KG1 (cell line): ENCODE data around the gene GRIN3A.
"Not testable (repeated sequence)": the region's sequence is repeated elsewhere in the genome, so short reads cannot be mapped to it uniquely, and the experiment has no call there.

ENCODE experiments used
- DNase-seq: peaks from one replicate; lab custom pipeline; 2025; lab: John Stamatoyannopoulos, UW

The GRIN3A gene

GRCh38 chr9:101632611-101633010, 105.8 kb downstream of the GRIN3A start:
- DNase-seq: no peak

DNA sequence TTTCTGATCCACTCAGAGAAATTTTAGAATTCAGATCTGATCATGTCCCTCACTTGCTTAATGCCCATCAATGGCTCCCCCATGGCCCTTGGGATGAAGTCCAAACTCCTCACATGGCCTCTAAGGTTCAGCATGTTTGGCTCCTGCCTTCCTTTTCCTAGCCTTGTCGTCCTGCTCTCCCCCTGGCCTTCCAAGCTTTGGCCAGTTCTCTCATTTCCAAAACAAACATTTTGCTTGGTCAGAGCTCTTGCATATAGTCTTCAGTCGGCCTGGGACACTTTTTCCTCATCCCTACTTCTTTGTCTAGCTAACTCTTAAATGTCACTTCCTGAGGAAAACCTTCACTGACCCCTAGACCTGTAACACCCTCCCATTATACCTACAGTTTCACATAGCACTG, 106.6 kb downstream of the GRIN3A start:
- DNase-seq: no peak

DNA sequence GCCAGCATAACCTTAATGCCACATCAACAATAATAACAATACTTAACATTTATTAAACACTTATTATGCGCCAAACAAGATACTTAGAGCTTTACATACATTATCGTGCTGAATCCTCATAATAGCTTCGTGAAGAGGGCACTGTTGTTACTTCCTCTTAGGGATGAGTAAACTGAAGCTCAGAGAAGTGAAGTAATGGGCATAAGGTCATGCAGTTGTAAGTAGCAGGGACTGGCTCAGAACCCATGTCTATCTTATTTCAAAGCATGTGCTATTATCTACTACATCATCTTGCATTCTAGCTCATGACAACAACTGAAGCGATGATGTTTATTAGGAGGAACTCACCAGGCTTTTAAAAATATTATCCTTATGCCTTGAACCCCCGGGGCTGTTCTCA, 108.8 kb downstream of the GRIN3A start:
- DNase-seq: no peak

DNA sequence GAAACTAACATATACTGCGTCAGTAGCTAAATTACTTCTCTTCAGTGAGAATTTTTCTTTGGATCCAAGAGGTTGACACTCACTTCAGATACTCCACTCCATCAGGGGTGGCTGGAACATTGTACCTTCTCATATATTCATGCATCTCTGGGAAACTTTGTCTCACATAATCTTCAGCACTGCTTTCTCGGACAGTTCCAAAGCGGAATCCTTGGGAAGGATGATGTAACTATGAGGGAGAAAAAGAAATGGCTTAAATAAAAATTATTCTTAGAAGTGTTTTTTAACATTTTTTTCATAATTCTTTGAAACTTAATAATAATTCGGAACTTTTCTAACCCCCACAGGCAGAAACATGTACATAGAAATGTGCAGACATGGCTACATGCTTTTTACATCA, 110.3 kb downstream of the GRIN3A start:
- DNase-seq: no peak

DNA sequence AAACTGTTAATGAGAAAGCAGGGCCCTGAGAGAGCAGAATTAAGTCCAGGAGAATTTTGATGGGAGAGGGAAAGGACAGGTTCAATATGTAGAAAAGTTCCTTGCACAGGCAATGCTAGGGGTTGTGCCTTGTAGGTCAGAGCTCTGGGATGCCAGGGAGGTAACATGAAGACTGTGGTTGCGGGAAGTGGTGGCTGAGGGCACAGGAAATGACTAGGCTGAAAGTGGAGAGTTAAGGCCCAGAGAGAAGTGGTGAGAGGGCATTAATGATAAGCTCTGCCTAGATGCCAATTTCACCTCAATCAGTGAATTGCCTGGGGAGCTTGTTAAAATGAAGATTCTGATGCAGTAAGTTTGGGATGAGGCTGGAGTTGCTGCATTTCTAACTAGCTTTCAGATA, 112.2 kb downstream of the GRIN3A start:
- DNase-seq: no peak

DNA sequence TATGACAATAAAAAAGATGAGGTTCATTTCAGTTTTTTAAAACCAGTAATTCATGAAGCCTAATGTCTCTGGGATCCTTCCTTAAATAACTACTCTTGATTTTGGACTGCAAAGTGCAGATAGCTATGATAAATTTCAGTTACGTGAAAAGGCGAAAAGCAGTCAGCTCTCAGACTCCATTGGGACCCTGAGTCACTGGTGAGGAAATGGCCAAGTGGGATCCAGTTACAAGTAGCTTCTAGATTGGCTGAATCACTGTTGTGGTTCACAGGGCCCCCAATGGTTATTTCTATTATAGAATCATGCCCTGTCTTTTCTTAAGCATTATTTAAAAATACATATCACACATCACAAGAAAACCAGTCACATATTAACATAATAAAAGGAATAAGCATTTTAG, 112.6 kb downstream of the GRIN3A start:
- DNase-seq: no peak

DNA sequence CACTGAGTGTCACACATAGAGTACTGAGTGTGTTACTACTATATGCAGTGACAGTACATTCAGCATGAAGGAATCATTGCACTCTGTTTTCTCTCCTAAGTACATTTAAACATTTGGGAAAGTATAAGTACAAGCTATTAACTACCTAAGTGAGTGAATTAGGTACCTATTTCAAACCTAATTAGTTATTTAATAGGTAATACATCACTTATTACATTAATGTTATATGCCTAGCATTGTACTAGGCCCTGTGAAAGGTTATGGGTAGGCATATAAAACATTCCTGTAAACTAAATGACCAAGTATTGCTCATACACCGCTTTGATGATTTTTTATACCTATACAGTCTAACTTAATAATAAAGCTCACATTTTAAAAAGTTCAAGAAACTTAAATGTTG, 118.0 kb downstream of the GRIN3A start:
- DNase-seq: no peak

DNA sequence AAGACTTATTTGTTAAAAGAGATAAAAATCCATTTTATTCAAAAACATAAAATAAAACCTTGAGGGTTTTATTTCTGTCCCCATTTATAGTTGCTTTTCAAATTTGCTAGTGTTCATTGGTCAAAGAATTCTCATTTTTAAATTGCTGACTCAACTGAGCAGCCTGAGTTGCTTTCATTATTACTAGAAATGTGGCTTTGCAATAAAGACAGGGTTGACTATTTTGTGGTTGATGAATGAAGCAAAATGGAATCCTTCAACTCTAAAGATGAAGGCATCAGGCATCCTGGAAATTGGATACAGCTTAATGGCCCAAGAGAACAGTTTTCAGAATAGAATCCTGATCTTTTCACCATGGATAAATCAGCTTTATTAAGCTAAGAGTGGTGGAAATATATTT, 119.7 kb downstream of the GRIN3A start:
- DNase-seq: no peak

DNA sequence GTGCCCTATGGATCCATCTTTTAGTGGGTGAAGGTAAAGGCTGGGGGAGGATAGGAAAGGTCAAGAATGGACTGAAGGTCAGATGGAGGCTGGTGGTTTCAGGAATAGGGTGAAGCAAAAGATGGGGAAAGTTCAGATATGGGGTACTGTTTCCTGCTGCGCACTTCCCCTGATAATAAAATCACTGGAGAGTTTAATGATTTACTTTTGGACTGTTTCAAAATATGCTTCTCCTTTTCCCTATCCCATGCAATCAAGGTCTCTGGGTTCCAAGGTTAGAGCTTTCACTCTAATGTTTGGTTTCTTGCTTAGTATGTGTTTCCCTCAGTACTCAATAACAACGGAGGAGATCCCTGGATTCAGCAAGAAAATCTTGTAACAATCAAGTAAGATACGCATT, 132.9 kb downstream of the GRIN3A start:
- DNase-seq: no peak

- DNase-seq: no peak
Observed at GRCh38 chr9:101604296-101604695, 134.2 kb downstream of the GRIN3A start.

GRCh38 chr9:101601904-101602765, 136.3 kb downstream of the GRIN3A start:
- no peak for DNase-seq

DNA sequence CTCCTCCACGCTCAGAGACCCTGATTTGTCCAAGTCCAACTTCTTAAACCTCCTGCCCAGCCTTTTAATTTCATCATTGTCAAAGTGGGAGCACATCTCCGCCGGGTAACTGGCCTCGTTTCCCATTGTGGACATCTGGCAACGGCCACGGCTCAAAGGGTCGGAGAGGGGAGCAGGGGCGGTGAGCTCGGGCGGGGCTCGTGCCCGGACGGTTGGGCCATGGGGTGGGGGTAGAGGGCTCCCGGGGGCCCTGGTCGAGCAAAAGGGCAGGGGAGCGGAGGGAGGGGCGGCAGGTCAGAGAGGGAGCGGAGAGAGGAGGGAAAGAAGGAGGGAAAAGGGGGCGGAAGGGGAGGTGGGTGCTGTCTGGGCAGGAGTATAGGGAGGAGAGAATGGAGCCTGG, 143.7 kb downstream of the GRIN3A start, which contains the start of gene PPP3R2:
PPP3R2 (minus strand) TSS at position 174 of the 400 bp plus-strand sequence; CDS start at position 126, 48 bp downstream.
- no peak for DNase-seq

GRCh38 chr9:101593345-101593744, 145.1 kb downstream of the GRIN3A start:
- no peak for DNase-seq

- no peak for DNase-seq
Observed at GRCh38 chr9:101592788-101593187, 145.7 kb downstream of the GRIN3A start.

DNA sequence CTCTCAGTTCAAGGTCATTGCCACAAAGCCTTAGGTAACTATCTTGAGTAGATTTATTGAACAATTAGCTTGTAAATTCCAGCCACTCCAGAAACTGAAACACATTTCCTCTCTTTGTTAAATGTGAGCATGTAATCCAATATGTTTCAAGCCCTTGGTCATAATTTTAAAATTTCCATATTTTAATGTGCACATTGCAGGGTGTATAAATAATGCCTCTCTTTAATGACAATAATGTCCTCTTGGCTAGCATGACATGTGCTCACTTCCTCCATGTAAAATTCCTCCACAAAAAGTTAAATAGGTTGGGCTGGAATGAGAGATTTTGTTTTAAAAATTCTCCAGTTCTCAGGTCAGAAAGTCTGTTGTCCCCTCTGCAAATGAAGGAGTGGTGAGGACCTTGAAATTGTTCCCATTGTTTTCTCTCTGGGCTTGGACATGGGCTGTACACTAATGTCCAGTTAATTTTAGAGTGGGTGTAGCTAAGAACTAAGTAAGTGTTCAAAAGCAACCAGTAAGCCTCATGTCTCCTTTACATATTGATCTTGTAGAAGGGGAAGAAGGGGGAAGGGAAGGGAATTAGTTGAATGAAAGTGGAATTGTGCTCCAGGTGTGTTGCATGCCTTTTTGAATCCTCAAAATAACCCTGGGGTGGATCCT, 146.5 kb downstream of the GRIN3A start:
- no peak for DNase-seq

DNA sequence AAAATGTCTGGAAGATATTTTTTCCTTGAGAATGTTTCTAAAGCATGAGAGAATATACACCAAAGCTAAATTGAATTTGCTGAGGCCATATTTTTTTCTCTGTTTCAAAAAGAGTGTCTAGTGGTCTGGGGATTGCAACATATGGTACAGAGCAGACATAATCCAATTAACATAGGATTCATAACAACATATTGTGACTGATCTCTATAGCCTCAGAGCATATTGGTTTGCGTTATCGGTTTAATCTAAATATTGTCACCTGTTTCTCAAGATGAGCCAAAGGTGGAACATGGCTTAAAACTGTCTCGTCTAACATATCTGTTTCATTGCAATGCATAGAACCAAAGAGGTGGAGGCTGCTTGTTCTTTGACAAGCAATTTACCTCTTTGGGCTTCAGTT, 147.5 kb downstream of the GRIN3A start:
- DNase-seq: no peak

- not testable (repeated sequence) for DNase-seq
Observed at GRCh38 chr9:101590074-101590473, 148.4 kb downstream of the GRIN3A start.

GRCh38 chr9:101587332-101588043, 151.0 kb downstream of the GRIN3A start:
- DNase-seq: no peak

DNA sequence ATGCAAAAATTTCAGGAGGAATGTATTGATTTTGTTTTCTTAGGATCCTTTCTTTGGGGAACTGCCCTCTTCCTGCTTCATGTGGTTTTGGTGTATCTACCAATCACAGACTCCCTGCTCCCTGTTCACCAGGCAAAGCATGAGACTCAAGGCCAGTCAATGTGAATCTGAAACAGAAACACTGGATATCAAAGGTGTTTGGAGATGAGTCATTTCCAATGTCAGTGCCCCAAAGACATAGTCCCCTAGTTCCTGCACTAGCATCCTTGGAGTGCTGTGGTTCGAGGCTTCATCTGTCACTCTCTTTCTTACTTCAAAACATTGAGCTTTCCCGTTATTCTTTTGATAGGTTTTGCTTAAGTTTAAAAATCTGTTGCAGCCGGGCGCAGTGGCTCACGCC, 151.8 kb downstream of the GRIN3A start:
- DNase-seq: no peak

GRCh38 chr9:101585740-101586139, 152.7 kb downstream of the GRIN3A start:
- no peak for DNase-seq

DNA sequence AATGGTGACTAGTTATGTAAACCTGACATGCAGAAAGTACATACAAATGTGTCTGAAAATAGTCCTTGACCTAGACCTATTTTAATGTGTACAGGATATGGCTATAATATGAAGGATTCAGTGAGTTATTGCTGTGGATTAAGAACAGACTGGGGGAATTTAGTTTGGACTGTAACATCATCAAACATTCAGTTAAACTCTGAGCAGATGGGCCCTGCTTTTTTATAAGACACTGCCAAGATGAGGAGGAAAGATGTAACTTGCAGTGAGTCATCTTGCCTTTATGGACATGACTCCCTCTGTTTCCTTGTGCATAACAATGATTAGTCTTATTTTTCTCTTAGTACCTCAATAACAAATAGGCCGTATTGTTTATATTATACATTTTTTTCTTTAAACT, 155.9 kb downstream of the GRIN3A start:
- DNase-seq: no peak

GRCh38 chr9:101579711-101580545, 158.5 kb downstream of the GRIN3A start:
- no peak for DNase-seq
